GM15510 (cell line): ENCODE results near the gene SQSTM1.

ENCODE experiments used
- POLR2A ChIP-seq: IDR thresholded peaks from 3 replicates; pipeline ENCODE4 v1.6.1; 2011; ENCODE audit warnings: borderline replicate concordance; ENCODE audit not compliant: insufficient read length; ENCODE audit errors: extremely low read depth

The SQSTM1 gene

GRCh38 chr5:179799644-179799973, 21.1 kb upstream of the SQSTM1 start:
- no peak for TF ChIP-seq POLR2A

- TF ChIP-seq POLR2A, result no peak
Observed at GRCh38 chr5:179800071-179800695, 20.5 kb upstream of the SQSTM1 start.

DNA sequence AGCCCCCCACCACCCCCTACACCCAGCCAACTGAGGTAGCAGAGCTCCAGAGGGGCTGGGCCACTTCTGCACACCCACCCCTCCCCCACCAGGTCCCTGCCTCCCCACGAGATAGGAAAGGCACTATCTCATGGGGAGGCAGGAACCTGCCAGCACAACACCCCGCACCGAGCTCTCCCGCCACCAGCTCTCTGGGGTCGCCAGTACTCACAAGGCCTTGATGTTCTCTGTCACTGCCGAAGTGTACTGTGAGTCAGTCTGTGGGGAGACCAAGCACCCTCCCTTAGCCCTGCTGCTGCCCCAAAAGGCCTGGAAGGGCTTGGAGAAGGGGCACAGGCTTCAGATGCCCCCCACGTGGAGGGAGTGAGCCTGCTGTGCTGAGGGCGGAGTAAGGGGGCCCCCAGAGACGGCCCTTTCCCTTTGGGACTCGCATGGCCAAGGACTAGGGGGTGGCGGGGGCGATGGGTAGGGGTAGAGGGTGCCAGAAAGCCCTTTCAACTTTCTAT, 20.0 kb upstream of the SQSTM1 start:
- TF ChIP-seq POLR2A, result no peak

GRCh38 chr5:179801304-179802206, 19.1 kb upstream of the SQSTM1 start:
- TF ChIP-seq POLR2A, result no peak

DNA sequence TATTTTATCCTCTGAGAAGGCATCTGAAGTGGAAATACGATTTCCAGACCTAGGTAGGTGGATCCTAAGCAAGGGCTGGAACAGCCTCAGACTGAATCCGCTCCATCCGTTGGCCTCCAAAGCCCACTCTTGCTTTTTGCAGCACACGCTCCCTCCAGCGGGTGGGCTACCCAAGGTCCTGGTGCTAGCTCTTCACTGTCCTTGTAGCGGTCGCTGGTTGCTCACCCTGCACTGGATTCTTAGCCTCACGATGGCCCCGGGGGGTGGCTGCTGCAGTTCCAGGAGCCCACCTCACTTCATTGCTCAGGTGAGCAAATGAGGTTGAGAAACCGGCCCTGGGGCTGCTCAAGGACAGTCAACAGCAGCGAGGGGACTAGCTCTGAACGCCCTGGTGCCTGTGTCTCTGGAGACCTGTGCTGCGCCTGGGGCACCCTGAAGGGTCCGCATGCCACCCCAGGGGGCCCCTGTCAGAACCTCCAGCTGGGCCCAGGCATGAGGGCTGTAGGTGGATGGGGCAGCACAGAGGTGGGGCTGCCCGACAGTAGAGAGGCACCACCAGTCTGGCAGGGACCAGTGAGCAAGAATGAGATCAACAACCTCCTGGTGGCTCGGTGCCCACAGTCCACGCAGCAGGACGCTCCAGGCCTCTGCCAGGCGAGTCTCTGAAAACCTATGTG, 18.4 kb upstream of the SQSTM1 start:
- no peak for TF ChIP-seq POLR2A

GRCh38 chr5:179802950-179803562, 17.6 kb upstream of the SQSTM1 start:
- TF ChIP-seq POLR2A, result no peak

- TF ChIP-seq POLR2A, result no peak
Observed at GRCh38 chr5:179803651-179804554, 16.8 kb upstream of the SQSTM1 start.

DNA sequence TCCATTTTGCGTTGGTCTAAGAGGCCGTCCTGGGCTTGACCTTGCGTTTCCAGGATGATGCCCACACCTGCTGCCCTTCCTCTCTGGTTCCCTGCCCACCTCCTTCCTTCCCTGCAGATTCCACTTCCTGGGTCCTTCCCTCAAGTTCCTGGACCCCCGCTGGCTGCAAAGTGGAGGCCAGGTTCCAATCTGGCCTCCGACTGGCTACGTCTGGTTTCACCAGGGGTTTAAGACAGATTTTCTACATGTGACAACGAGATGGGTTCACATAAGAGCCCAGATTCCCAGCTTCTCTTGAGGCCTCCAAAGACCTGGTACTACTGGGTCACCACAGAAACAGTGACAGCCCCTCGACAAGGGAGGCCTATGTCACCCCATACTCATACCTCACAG, 16.2 kb upstream of the SQSTM1 start:
- TF ChIP-seq POLR2A, result no peak

DNA sequence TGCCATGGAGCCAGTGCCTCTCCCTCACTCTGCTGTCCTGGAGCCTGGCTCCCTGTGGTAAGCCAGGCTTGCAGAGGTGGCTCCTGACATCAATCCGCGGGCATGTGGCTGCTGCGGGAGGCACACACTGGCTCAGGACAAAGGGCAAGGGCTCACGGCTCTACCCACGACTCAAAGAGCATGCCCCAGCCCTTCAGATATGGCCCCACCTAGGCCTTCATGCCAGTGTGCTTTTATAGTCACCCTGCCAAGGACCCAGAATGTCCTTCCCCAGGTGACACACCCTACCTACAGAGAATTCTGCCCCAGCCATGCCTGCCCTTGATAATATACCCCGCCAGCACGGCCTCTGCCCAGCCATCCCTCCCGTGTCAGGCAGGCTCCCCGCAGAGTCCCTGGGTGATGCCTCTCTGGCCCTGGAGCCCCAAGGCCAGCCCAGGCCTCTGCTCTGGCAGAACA, 15.6 kb upstream of the SQSTM1 start:
- TF ChIP-seq POLR2A, result no peak

DNA sequence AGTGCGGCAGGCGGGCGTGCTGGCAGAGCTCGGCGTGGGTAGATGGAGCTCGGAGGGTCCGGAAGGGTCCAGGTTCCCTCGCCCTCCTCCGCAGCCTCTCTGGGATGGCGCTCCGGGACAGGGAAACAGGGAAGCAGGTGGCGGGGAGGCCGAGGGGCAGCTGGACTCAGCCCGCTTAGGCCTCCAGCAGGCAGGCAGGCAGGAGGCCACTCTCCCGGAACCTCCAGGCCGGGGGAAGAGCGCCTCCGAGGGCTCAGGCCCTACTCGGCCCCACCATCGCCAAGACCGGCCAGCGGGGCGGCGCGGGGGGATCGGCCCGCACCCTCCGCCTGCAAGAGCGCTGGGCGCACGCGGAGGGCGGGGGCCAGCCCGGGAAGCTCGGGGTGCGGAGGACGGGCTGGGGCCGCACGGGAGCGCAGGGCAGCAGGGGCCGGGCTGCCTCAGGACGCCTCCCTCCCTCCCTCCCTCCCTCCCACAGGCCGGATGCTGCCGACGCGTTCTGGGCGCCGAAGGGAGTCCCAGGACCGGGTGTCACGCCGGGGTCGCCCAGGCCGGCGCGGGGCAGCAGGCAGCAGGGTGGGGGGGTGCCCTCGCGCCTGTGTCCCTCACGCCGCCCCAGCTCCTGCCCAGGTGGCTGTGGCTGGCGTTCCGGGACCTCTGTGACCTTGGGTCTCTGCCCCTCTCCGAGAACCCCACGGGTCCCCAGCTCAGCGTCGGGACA, 15.0 kb upstream of the SQSTM1 start:
- TF ChIP-seq POLR2A, result no peak

DNA sequence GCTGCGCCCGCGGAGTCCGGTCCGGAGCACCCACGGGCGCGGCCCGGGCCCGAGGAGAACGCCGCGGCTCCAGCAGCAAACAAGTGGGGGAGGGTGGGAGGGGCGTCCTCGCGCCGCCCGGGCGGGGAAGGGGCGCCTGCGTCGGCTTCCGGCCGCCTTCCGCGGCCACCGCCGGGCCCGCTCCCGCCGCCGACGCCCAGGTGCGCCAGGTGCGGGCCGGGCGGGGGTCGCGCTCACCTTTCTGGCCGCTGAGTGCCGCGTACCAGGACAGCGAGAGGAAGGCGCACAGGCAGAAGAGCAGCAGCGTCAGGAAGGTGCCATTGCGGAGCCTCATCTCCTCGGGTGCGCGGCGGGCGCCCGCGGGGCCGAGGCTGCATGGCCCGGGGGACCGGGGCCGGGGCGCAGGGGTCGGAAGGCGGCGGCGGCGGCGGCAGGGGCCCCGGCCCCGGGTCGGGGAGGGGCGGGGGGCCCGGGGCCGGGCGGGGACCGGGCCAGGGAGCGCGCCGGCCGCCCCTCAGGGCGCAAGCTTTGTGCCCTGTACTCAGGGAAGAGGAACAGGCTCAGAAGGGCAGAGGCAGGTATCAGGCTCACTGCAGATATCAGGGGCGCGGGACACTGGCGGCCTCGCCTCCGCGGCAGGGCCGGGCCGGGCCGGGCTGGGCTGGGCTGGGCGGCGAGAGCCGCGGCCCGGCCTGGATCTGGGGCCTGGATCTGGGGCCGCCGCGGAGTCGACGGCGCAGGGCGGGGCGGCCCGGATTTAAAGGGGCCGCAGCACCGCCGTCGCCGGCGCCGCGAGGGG, 14.3 kb upstream of the SQSTM1 start, which contains the start of gene MGAT4B:
Gene MGAT4B, minus strand, starts transcription at position 617 of the 799 bp plus-strand sequence. Its CDS starts 283 bp downstream, at position 334.
- TF ChIP-seq POLR2A, result peak; percentile 84

- no peak for TF ChIP-seq POLR2A
Observed at GRCh38 chr5:179812135-179812825, 8.4 kb upstream of the SQSTM1 start.
